ENCODE measurements around the gene SIRPA.

Gene SIRPA

GRCh38 chr20:1888796-1889463 is 6.3 kb upstream of the SIRPA start:
- no peak for DNase-seq (ENCODE audit: low read depth)

GRCh38 chr20:1890469-1891262 is 4.5 kb upstream of the SIRPA start:
- DNase-seq (ENCODE audit: low read depth): no peak

- no peak for DNase-seq (ENCODE audit: low read depth)
These were observed 3.7 kb upstream of the SIRPA start for GRCh38 chr20:1891263-1892118.

- no peak for DNase-seq (ENCODE audit: low read depth)
These were observed 3.2 kb upstream of the SIRPA start for GRCh38 chr20:1892119-1892385.

- no peak for DNase-seq (ENCODE audit: low read depth)
These were observed 1.3 kb upstream of the SIRPA start for GRCh38 chr20:1893721-1894470.

GRCh38 chr20:1894471-1894950 is 696 bp upstream of the SIRPA start:
- DNase-seq (ENCODE audit: low read depth): no peak

GRCh38 chr20:1895674-1896483 is 672 bp downstream of the SIRPA start:
- no peak for DNase-seq (ENCODE audit: low read depth)

- DNase-seq (ENCODE audit: low read depth): no peak
These were observed 1.5 kb downstream of the SIRPA start for GRCh38 chr20:1896484-1897258.

GRCh38 chr20:1897541-1897940 is 2.3 kb downstream of the SIRPA start:
- no peak for DNase-seq (ENCODE audit: low read depth)

GRCh38 chr20:1897965-1898464 is 2.8 kb downstream of the SIRPA start:
- no peak for DNase-seq (ENCODE audit: low read depth)

GRCh38 chr20:1898482-1899240 is 3.5 kb downstream of the SIRPA start:
- no peak for DNase-seq (ENCODE audit: low read depth)

- no peak for DNase-seq (ENCODE audit: low read depth)
These were observed 4.0 kb downstream of the SIRPA start for GRCh38 chr20:1899241-1899525.

GRCh38 chr20:1900321-1900801 is 5.2 kb downstream of the SIRPA start:
- DNase-seq (ENCODE audit: low read depth): no peak

GRCh38 chr20:1901704-1902103 is 6.5 kb downstream of the SIRPA start:
- no peak for DNase-seq (ENCODE audit: low read depth)

GRCh38 chr20:1902188-1902587 is 7.0 kb downstream of the SIRPA start:
- DNase-seq (ENCODE audit: low read depth): no peak

- no peak for DNase-seq (ENCODE audit: low read depth)
These were observed 8.9 kb downstream of the SIRPA start for GRCh38 chr20:1904135-1904534.

- DNase-seq (ENCODE audit: low read depth): no peak
These were observed 9.8 kb downstream of the SIRPA start for GRCh38 chr20:1905009-1905408.

- no peak for DNase-seq (ENCODE audit: low read depth)
These were observed 10.5 kb downstream of the SIRPA start for GRCh38 chr20:1905693-1906092.

GRCh38 chr20:1906361-1907051 is 11.3 kb downstream of the SIRPA start:
- no peak for DNase-seq (ENCODE audit: low read depth)
